ENCODE data around the gene DUSP28.

DNA sequence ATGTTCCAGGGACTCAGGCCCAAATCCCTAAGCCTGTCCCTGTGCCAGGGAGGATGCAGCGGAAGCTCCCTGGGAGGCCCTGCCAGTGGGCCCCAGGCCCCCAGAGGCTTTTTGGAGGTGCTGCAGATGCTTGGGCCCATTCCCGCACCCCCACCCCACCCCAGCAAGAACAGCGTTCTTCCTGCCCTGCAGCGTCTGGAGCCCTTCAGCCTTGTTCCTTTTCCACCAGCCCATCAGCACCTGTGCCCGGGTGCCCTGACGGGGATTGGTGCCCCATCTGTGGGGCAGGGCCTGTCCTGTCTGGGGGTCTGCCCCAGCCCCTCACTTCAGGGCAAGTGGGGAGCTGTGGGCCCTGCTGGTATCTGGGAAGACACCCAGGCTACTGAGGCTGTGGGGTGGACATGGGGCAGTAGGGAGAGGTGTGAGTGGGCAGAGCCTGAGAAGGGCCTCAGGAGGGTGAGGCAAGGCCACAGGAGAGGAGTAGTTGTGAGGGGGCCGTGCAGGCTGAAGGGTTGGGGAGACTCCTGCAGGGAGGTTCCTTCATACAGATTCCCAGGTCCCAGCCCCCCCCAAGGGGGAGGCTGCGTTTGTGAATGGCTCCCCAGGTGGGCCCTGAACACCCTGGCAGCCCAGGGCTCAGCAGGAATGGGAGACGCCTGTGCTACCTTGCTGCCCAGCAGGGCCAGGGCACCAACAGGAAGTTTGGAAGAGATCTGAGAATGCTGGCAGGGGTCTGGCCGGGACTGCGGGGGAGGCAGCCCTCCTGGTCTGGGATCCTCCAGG, 10.6 kb downstream of the DUSP28 start:
- TF ChIP-seq, protein P1, sequence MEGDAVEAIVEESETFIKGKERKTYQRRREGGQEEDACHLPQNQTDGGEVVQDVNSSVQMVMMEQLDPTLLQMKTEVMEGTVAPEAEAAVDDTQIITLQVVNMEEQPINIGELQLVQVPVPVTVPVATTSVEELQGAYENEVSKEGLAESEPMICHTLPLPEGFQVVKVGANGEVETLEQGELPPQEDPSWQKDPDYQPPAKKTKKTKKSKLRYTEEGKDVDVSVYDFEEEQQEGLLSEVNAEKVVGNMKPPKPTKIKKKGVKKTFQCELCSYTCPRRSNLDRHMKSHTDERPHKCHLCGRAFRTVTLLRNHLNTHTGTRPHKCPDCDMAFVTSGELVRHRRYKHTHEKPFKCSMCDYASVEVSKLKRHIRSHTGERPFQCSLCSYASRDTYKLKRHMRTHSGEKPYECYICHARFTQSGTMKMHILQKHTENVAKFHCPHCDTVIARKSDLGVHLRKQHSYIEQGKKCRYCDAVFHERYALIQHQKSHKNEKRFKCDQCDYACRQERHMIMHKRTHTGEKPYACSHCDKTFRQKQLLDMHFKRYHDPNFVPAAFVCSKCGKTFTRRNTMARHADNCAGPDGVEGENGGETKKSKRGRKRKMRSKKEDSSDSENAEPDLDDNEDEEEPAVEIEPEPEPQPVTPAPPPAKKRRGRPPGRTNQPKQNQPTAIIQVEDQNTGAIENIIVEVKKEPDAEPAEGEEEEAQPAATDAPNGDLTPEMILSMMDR (IDR thresholded peaks at IDR 0.05): no peak
- no peak for TF ChIP-seq POLR2A (IDR thresholded peaks at IDR 0.05)

Measured in transverse colon (tissue), 3 donors.